Measurements from ENCODE around the gene RAB11A.
"Not testable (repeated sequence)": the region's sequence is repeated elsewhere in the genome, so short reads cannot be mapped to it uniquely, and the experiment has no call there.

RAB11A gene

GRCh38 chr15:65845826-65846519 is 23.3 kb upstream of the RAB11A start:
- DNase-seq, result no peak

DNA sequence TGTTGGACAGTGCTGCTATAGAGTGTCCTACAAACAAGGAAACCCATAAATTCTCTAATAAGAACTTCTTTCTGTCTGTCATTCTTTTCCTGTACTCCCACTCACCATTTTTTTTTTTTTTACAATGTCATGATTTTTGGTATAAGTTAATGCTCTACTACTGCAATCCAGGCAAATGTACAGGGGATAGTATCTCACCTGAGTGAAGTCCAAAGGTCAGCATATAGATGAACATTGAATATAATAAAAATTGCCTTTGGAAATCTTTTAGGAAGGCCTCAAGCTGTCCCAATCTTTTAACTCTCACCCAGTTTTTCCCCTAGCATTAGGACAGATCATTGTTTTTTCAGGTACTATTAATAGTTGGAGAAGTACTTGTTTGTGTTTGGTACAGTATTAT is 21.3 kb upstream of the RAB11A start:
- DNase-seq, result no peak

GRCh38 chr15:65851981-65852380 is 17.3 kb upstream of the RAB11A start:
- no peak for DNase-seq

DNA sequence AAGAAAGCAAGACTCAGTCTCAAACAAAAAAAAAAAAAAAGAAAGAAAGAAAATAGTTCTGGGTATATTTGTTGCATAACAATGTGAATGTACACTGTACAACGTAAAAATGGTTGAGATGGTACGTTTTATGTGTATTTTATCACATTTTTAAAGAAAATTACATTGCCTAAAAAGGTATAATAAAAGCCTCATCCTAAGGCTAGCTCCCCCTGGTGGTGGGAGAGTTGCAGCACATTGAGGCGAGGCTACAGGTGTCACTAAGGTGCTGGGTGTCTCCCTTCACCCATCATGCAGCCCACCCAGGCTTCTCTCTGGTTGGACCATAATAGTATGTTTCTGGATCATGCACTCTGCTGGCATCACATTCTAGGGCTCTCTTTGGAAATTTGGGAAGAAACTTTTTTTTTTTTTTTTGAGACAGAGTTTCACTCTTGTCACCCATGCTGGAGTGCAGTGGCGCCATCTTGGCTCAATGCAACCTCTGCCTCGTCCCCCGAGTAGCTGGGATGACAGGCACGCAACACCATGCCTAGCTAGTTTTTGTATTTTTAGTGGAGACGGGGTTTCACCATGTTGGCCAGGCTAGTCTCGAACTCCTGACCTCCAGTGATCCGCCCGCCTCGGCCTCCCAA is 12.4 kb upstream of the RAB11A start:
- DNase-seq, result peak; percentile 90

DNA sequence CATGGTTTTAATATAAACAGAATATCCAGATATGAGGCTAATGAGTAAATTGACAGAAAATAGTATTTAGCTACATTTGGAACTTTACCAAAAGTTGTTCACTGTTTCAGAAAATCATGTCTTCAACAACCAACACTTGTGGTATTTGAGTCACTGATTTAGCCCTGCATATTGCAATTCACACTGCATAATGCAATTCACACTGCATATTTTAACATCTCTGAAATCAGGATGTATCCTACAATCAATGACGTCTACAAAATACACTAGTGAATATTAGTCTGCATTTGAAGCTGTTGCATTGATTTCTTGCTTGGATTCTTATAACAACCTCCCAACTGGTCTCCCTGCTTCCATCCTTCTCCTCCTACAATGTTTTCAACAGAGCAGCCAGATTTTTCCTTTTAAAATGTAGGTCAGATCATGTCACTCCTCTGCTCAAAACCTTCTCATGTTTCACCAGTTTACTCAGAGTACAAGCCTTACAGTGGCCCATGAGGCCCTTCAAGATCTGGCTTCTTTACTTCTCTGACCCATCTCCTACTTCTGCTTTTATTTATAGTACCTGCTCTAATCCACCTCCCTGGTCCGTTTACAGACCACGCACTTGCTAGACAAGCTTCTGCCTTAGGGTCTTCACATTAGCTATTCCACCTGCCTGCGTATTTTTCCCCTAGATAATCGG is 11.4 kb upstream of the RAB11A start:
- DNase-seq, result no peak

GRCh38 chr15:65862682-65863081 is 6.6 kb upstream of the RAB11A start:
- DNase-seq, result peak; percentile 77

GRCh38 chr15:65863106-65863505 is 6.2 kb upstream of the RAB11A start:
- no peak for DNase-seq

DNA sequence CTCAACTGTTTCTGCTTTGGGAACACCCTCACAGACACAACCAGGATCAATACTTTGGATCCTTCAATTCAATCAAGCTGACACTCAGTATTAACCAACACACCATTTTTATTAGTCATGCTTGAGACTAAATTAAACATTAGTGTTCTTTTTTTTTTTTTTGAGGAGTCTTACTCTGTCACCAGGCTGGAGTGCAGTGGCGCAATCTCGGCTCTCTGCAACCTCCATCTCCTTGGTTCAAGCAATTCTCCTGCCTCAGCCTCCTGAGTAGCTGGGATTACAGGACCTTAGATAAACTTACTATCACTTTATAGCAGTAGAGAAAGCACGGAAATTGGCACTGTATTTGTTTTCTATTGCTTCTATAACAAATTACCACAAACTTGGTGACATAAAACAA is 2.0 kb upstream of the RAB11A start:
- DNase-seq, result no peak

GRCh38 chr15:65867933-65868332 is 1.4 kb upstream of the RAB11A start:
- DNase-seq, result not testable (repeated sequence)

- DNase-seq, result no peak
Measured at GRCh38 chr15:65868546-65869125, 655 bp upstream of the RAB11A start.

GRCh38 chr15:65869954-65870871 is 922 bp downstream of the RAB11A start:
- DNase-seq, result peak; percentile 51

DNA sequence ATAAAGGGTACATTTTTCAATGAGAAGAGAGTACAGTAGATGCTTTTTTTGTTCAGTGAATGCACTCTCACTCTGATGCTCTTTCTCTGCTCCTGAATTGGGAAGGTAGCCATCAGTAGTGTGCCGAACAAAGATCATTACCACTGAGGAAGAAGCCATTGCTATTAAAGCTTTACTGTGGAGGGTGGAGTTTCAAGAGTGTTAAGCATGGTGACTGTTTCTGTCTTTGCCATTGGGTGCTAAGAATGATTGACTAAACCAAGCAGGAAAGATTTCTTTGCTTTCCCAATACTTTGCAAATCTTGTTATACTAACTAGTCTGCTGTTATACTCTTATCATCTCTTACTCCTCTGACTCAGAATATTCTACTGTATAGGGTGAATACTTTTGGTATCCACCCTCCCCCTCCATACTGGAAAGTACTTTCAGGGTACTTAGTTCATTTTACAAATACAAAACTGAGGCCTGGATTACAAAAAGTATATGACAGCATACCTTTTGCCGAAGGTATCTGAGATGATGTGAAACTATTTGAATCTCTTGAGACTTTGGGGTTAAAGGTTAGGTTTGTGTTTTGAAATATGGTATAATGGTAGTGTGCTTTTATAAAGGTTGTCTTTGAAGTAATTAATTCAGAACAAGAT is 1.7 kb downstream of the RAB11A start:
- no peak for DNase-seq

GRCh38 chr15:65871886-65872285 is 2.6 kb downstream of the RAB11A start:
- DNase-seq, result not testable (repeated sequence)

DNA sequence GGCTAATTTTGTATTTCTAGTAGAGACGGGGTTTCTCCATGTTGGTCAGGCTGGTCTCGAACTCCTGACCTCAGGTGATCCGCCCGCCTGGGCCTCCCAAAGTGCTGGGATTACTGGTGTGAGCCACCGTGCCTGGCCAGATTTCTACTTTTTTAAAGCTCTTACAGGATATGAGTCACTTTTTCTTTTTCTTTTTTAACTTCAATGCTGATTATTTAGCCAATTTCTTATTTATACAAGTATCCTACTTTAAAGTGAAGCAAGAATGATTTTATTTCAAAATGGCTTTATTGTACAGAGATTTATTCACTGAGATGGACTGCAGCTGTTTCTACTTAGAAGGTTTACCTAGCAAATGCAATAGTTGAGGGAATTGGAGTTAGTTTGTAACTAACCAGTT is 3.3 kb downstream of the RAB11A start:
- not testable (repeated sequence) for DNase-seq

DNA sequence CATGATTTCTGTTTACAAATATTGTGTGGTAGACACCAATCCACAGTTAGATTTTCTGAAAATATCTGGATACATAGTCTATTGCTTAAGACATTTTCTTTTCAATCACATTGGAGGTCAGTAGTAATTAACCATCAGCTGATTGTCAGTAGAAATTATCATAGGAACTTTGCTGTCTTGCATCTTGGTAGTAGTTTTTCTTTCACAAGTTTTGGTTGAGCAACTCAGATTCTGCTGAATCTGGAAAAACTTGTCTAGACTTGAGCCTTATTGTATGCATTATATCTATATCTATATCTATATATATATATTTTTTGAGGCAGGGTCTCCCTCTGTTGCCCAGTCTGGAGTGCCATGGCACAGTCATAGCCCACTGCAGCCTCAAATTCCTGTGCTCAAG is 4.0 kb downstream of the RAB11A start:
- DNase-seq, result no peak

DNA sequence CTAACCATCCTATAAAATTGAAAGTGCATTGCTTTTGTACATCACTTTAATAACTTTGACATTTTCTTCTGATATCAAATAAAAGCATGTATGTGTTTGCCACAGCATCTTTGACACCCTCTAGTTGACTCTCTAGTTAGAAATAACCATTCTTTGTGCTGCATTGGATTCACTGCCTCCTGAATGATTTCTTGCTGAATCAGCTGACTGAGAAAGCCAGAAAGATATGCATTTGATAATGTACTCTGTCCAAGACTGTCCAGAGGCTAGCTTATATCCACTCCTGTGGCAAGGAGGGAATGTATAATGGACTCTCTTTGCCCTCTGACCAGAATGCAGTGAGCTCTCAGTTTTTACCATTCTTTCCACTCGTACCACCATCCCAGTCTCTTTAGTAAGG is 6.2 kb downstream of the RAB11A start:
- no peak for DNase-seq

GRCh38 chr15:65877749-65878148 is 8.5 kb downstream of the RAB11A start:
- no peak for DNase-seq

GRCh38 chr15:65881766-65882434 is 12.6 kb downstream of the RAB11A start:
- DNase-seq, result no peak

DNA sequence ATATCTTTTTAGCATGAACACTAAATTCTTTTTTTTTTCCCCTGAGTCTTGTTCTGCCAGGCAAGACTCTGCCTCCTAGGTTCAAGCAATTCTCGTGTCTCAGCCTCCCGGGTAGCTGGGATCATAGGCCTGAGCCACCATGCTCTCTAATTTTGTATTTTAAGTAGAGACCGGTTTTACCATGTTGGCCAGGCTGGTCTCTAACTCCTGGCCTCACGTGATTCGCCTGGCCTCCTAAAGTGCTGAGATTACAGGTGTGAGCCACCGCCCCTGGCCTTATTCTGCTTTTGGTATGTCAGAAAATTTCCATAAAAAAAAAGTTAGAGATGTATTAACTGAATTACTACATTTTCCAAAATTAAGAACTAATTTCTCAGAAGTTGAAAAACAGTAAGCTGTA is 14.3 kb downstream of the RAB11A start:
- DNase-seq, result no peak

DNA sequence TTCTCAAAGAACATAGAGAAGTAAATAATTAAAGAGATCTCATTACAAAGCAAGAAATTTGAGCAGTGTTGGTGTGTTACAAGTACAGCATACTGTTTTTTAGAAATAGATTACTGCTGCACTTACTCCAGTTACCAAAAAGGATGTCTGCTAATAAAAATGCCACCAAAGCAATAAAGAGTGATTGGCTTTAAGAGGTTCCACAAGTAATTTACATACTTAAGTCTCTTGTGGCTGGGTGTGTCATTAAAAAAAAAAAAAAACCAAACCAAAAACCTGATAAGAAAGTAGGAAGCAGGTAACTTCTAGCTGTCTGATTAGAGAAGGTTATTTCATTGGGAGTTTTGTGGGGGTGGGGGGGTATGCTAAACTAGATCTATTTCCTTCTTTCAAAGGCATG is 15.2 kb downstream of the RAB11A start:
- DNase-seq, result no peak

DNA sequence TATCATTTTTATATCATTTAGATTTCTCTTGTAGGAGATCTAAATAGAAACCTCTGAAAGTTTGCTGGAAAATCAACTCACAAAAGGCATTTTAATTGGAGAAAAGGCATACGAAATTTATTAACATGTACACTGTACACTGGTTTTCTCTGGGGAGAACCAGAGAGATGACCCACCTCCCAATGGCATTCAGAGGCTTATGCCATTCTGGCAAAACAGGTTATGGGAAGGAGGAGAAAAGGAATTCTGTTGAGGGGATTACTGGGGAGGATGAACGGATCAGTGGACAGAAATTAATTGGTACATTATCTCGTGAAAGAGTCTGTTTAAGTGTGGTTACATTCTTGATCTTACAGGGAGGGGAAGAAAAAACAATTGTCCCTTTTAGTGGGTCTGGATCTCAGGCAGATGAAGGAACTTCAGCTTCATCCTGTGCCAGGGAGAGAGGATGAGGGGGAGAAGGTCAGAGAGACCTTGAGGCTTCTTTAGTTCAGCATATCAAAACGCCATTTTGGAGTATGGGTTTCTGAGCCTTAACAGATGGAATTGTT is 16.5 kb downstream of the RAB11A start:
- no peak for DNase-seq
